HG03196 (cell line): ENCODE measurements around the gene C1QTNF12.

Experiments
- ATAC-seq: cut with Tn5 transposase; IDR thresholded peaks from one replicate; pipeline ENCODE4 v1.9.1; 2021; ENCODE audit not compliant: unreplicated experiment

Gene C1QTNF12

GRCh38 chr1:1282998-1283397 is 36.5 kb upstream of the C1QTNF12 start:
- ATAC-seq, result no peak

DNA sequence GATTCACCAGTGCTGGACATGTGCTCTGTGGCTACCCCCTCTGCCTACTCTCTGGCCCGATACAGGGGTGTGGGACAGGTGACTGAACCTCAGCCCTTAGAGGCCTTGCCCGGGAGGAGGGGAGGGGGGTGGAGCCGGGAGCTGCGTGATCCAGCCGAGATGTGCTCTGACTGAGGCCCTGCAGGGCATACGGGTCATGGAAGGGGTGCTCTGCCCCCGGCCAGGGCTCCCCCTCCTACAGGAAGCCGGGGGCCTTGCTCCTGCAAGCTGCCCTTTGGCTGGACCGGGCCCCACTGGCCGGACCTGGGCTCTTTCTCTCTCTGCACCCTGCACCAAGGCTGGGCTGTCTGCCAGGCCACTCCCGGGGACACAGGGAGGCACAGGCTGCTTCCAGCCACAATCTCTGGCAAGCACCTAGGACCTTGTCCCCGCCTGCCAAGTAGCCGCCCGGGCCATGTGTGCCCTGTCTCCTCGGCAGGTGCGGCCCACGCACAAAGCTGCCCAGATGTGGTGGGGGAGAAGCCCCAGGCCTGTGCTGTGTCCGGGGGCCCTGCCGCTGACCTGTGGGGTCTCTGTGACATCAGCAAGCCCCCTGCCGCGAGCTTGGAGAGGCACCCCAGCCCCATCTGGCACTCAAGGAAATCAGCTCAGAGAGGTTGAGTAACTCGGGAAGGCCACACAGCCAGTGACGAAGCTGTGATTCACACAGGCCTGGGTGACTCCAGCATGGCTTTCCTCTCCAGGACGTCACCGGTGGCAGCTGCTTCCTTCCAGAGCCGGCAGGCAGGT is 35.2 kb upstream of the C1QTNF12 start:
- no peak for ATAC-seq

GRCh38 chr1:1280782-1281481 is 34.4 kb upstream of the C1QTNF12 start:
- ATAC-seq, result no peak

DNA sequence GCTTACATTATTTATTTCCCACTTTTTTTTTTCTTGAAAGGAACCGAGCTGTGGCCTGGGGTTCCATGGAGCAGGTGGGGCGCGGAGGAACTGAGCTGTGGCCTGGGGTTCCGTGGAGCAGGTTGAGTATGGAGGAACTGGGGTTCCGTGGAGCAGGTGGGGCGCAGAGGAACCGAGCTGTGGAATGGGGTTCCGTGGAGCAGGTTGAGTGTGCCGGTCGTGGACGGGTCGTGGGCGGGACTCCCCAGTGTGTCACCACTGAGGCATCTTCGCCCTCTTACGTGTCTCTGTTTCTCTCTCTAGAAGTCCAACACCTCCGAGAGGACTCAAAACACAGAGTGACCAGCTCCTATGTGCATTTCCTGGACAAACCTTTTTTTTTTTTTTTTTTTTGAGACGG is 32.5 kb upstream of the C1QTNF12 start:
- no peak for ATAC-seq

- ATAC-seq, result no peak
These were observed 32.1 kb upstream of the C1QTNF12 start for GRCh38 chr1:1278620-1279019.

DNA sequence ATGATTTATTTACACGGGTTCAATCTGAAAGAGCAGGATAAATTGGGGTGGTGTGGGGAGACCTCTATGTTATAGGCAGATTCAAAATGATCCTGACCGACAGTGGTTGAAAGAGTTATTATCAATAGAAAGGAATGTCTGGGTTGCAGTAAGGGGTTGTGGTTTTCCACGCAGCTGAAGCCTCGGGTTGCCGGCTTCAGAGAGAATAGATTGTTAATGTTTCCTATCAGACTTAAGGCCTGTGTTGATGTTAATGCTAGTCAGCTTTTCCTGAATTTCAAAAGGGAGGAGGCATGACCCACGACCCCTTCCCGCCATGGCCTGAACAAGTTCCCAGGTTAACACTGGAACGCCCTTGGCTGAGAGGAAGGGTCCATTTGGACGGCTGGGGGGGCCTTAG is 29.3 kb upstream of the C1QTNF12 start:
- no peak for ATAC-seq

GRCh38 chr1:1274931-1275431 is 28.5 kb upstream of the C1QTNF12 start:
- no peak for ATAC-seq

DNA sequence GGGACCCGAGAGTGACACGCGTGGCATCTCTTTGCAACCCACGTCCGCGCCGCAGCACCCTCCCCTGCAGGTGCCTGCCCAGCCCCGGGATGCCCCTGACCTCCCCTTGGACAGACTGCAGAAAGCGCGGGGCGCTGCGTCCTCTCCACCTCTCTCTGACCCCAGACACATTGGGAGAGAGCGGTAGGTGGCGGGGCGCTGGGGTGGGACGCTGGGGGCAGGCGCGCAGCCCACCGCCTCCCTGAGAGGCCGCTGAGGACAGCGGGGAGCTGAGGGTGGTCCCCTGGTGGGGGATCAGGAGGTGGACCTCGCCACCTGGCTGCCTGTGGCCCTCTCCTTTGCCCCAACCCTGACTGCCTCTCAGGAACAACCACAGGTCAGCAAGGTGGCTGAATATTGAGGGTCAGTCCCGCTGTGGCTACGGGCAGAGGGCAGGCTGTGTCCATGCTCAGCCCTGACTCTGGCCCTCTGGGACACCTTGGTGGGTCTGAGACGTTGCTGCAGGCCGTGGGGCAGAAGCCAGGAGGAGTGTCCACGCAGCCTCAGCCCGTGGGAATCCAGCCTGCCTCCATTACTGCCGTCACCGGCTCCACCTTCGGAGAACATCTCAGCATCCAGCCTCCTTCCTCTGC is 27.9 kb upstream of the C1QTNF12 start:
- ATAC-seq, result peak; percentile 5

- ATAC-seq, result peak; percentile 89
These were observed 27.2 kb upstream of the C1QTNF12 start, which contains the start of gene UBE2J2 for GRCh38 chr1:1273512-1274298. Gene UBE2J2, minus strand, starts transcription at chr1:1273854. Its CDS starts 5,862 bp downstream, at chr1:1267992.

DNA sequence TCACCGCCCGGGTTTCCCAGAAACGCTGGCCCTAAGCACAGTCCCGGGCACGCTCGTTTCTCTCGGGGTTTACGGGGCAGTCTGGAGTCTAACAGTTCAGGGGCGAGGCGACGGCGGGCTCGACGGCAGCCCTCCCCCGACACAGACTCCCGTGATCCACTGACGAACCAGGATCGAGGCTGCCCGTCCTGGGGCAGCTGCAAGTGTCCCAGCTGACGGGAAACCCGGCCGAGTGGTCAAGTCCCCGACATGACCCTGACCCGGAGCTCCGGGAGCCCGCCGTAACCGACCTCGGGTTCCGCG is 26.6 kb upstream of the C1QTNF12 start:
- peak; percentile 15 for ATAC-seq

DNA sequence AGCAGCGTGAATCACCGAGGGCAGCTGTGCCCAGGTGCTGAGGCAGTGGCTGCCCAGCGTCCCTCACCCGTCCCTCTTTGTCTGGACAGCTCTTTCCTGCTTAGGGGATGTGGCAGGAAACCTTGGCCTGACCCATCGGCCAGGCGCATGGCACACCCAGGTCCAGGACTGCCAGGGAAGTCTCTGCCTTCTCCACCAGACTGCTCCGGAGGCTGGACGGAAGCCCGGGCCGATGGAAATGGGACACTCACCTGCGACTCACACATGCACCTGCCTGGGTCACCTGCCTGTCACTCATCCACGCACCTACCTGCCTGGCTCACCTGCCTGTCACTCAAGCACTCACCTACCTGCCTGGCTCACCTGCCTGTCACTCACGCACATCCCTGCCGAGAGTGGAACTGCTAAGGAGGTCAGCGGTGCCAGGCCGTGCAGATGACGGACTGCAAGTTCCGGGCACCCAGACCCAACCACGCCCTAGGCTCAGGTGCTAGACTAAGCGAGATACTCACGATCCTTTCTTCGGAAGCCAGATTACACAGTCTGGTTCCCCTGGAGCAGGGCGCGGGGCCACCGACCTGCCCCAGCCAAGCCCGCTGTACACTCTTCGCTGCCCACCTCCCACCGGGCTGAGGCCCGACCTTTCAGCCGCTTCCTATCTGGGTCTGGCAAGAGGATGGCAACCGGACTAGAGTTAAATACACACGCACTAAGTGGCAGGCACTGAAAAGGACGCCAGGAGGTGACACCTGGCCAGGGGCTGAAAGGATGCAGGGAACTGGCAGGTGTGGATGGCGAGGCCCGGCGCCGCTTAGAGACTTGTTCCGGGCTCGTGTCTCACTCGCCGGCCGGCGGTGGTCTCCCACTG is 26.1 kb upstream of the C1QTNF12 start:
- ATAC-seq, result no peak

GRCh38 chr1:1270813-1271212 is 24.3 kb upstream of the C1QTNF12 start:
- no peak for ATAC-seq

DNA sequence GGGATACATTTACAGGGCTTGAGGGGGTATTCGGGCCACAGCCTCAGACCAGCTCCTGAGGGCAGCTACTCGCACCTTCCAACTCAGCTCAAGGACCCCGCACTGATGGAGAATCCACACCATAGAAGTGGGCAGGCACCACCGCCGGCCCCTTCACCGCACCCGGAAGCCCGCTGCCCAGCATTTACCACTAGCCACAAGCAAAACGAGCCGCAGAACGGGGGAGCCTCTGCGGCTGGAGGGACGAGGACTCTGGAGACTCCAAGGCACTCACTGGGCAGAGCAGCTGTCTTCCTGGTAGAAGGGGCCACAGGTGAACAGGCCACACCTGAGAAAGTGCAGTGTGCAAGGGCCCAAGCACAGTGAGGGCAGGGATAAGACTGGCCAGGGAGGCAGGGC is 21.8 kb upstream of the C1QTNF12 start:
- no peak for ATAC-seq

- ATAC-seq, result no peak
These were observed 21.2 kb upstream of the C1QTNF12 start for GRCh38 chr1:1267488-1268283.

DNA sequence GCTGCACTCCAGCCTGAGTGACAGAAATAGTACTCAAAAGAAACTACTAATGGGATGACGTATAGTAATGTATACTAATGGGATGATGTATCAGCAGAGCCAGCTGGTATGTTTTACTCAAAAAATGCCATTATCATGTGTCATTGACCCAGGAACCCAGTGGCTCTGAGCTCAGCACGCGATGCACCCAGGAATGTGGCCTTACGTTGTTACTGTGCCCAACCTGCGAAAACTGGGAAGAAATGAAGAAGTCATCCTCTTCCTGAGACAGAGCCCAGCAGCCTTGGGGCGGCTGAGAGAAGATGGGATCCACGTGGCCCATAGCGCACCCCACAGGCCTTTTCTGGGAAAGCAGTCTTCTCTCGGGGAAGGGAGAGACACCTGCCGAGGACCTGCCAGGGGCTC is 18.3 kb upstream of the C1QTNF12 start:
- ATAC-seq, result no peak

DNA sequence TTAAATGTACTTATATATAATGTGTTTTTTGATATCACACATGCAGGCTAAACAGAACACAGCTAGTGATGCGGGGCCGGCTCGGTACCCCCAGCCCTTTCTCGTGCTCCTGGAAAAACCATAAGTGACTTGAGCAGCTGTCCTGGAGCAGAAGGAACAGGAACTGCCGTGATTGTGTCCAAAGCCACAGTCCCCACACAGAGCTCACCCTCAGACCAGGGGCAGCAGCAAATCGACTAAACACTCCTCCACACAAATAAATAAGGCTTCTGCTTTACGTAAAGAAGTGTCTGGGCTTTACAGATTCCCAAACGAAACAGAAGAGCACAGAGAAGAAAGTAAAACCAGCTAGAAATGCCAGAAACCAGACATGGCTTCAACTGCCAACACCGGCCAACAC is 17.5 kb upstream of the C1QTNF12 start:
- no peak for ATAC-seq

GRCh38 chr1:1262758-1263157 is 16.2 kb upstream of the C1QTNF12 start:
- ATAC-seq, result no peak

- no peak for ATAC-seq
These were observed 15.5 kb upstream of the C1QTNF12 start for GRCh38 chr1:1262071-1262470.

- no peak for ATAC-seq
These were observed 14.5 kb upstream of the C1QTNF12 start for GRCh38 chr1:1260843-1261560.
